Hepatocyte (in vitro differentiated cells): ENCODE results near the gene SLC35E1.

Experiments used
- EZH2 ChIP-seq: fragments of 200-600 bp; sonication (generic); IDR thresholded peaks from 2 replicates; pipeline ENCODE4 v1.6.1; 2016; ENCODE audit warnings: antibody characterized with exemption, mild to moderate bottlenecking, borderline replicate concordance
- TF ChIP-seq, protein P1 (sequence below): fragments of 200-600 bp; sonication (generic); IDR thresholded peaks from 2 replicates; pipeline ENCODE4 v1.5.1; 2016; ENCODE audit warnings: antibody characterized with exemption, mild to moderate bottlenecking; ENCODE audit not compliant: poor library complexity

DNA sequence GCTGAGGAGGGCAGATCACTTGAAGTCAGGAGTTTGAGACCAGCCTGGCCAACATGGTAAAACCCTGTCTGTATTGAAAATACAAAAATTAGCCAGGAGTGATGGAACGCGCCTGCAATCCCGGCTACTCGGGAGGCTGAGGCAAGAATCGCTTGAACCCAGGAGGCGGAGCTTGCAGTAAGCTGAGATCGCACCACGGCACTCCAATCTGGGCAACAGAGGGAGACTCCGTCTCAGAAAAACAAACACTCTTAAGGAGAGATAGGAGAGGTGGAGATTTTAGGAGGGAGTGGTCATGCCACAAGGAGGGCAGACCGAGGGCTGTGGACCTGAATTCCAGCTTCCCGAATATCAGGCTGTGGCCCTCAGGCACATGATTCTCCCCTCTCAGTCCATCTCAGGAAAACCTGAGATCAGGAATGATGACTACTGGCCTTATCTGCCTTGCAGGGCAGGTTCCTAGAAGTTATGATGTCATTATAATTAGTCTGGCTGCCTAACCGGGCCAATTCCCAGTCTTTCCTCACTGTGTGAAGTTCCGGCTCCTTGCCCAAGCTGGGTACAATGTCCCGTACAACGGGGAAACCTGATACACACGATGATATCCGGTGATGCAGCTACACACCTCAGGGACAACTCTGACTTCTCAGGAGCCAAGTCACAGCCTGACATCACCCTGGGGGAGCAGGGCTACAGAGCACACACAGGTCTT, 2.5 kb downstream of the SLC35E1 start:
- no peak for TF ChIP-seq EZH2
- TF ChIP-seq, protein P1, sequence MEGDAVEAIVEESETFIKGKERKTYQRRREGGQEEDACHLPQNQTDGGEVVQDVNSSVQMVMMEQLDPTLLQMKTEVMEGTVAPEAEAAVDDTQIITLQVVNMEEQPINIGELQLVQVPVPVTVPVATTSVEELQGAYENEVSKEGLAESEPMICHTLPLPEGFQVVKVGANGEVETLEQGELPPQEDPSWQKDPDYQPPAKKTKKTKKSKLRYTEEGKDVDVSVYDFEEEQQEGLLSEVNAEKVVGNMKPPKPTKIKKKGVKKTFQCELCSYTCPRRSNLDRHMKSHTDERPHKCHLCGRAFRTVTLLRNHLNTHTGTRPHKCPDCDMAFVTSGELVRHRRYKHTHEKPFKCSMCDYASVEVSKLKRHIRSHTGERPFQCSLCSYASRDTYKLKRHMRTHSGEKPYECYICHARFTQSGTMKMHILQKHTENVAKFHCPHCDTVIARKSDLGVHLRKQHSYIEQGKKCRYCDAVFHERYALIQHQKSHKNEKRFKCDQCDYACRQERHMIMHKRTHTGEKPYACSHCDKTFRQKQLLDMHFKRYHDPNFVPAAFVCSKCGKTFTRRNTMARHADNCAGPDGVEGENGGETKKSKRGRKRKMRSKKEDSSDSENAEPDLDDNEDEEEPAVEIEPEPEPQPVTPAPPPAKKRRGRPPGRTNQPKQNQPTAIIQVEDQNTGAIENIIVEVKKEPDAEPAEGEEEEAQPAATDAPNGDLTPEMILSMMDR, result no peak
